Frontal cortex (tissue), 4 donors: ENCODE data around the gene IFT122. TPM values are rescaled to one million over a fixed set of nuclear protein-coding genes. Genes with fewer than 3 reads are reported as not detected.

ENCODE experiments used
- DNase-seq, 2 donors: peaks; one replicate each; pipeline ENCODE4 v3.0.0; 2012; ENCODE audit warnings: low spot score in 2 of 2
- FAIRE-seq: peaks from 2 replicates; lab custom pipeline; 2012; peaks lifted over from hg19 to GRCh38; lab: Jason Lieb, UNC
- total RNA-seq: library from RNA; depleted of rRNA; stranded (reverse); fragments of >200 nt; gene quantifications from one replicate; pipeline ENCODE4 v1.2.3, GENCODE V29; 2014
- donor health status: control.
- donor health status: control.
- donor health status: control.

The IFT122 gene
- total RNA-seq, 1 donor from 2014 or later = 30.2 TPM

- no peak for DNase-seq
- no peak for FAIRE-seq
Observed at GRCh38 chr3:129415378-129415777, 24.6 kb upstream of the IFT122 start.

- no peak for FAIRE-seq
- DNase-seq = no peak
Observed at GRCh38 chr3:129415830-129416229, 24.2 kb upstream of the IFT122 start.

- FAIRE-seq = no peak
- DNase-seq = no peak
Observed at GRCh38 chr3:129416415-129416814, 23.6 kb upstream of the IFT122 start.

GRCh38 chr3:129417326-129417725 is 22.7 kb upstream of the IFT122 start:
- DNase-seq = no peak
- FAIRE-seq = no peak

GRCh38 chr3:129418041-129418973 is 21.7 kb upstream of the IFT122 start:
- DNase-seq = no peak
- FAIRE-seq = no peak

GRCh38 chr3:129419476-129419875 is 20.5 kb upstream of the IFT122 start:
- no peak for DNase-seq
- no peak for FAIRE-seq

- FAIRE-seq (no peak), DNase-seq (no peak)
Observed at GRCh38 chr3:129421236-129421883, 18.7 kb upstream of the IFT122 start.

GRCh38 chr3:129421988-129422745 is 17.9 kb upstream of the IFT122 start:
- no peak for FAIRE-seq

GRCh38 chr3:129422897-129423296 is 17.1 kb upstream of the IFT122 start:
- no peak for FAIRE-seq
- DNase-seq = no peak

More at GRCh38 chr3:129421988-129422745, 17.9 kb upstream of the IFT122 start:
- DNase-seq = no peak

GRCh38 chr3:129424185-129424841 is 15.7 kb upstream of the IFT122 start:
- no peak for DNase-seq
- FAIRE-seq = no peak

GRCh38 chr3:129425213-129425612 is 14.8 kb upstream of the IFT122 start:
- DNase-seq = no peak
- FAIRE-seq = no peak

- FAIRE-seq = no peak
Observed at GRCh38 chr3:129425619-129426018, 14.4 kb upstream of the IFT122 start.

GRCh38 chr3:129428007-129428375 is 12.0 kb upstream of the IFT122 start:
- DNase-seq (no peak), FAIRE-seq (no peak)

More at GRCh38 chr3:129425619-129426018, 14.4 kb upstream of the IFT122 start:
- DNase-seq = no peak

- peak; percentile 42 for FAIRE-seq
- DNase-seq = peak; percentile 81 to 92
Observed at GRCh38 chr3:129428376-129429079, 11.5 kb upstream of the IFT122 start, which contains the start of gene EFCAB12. EFCAB12 (minus strand) TSS chr3:129428636; CDS start chr3:129428488, 148 bp downstream.

- FAIRE-seq = no peak
Observed at GRCh38 chr3:129429080-129429451, 11.0 kb upstream of the IFT122 start.

GRCh38 chr3:129429602-129430001 is 10.4 kb upstream of the IFT122 start:
- FAIRE-seq (no peak), DNase-seq (no peak)

More at GRCh38 chr3:129429080-129429451, 11.0 kb upstream of the IFT122 start:
- no peak for DNase-seq

- no peak for DNase-seq
- FAIRE-seq = no peak
Observed at GRCh38 chr3:129432036-129432435, 8.0 kb upstream of the IFT122 start.

- FAIRE-seq = no peak
- DNase-seq = no peak
Observed at GRCh38 chr3:129432671-129433070, 7.4 kb upstream of the IFT122 start.

- DNase-seq (no peak), FAIRE-seq (no peak)
Observed at GRCh38 chr3:129433565-129433964, 6.5 kb upstream of the IFT122 start.
